HTR-8/SVneo (cell line): ENCODE measurements around the gene APOLD1.
"Not testable (repeated sequence)": the region's sequence is repeated elsewhere in the genome, so short reads cannot be mapped to it uniquely, and the experiment has no call there.

Experiments
- DNase-seq: peaks from one replicate; pipeline ENCODE4 v3.0.0; 2011; ENCODE audit warnings: low spot score, mixed read lengths; ENCODE audit not compliant: insufficient read length
- FAIRE-seq: peaks from 2 replicates; lab custom pipeline; 2011; peaks lifted over from hg19 to GRCh38; lab: Jason Lieb, UNC

APOLD1 gene, protein sequence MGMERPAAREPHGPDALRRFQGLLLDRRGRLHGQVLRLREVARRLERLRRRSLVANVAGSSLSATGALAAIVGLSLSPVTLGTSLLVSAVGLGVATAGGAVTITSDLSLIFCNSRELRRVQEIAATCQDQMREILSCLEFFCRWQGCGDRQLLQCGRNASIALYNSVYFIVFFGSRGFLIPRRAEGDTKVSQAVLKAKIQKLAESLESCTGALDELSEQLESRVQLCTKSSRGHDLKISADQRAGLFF

DNA sequence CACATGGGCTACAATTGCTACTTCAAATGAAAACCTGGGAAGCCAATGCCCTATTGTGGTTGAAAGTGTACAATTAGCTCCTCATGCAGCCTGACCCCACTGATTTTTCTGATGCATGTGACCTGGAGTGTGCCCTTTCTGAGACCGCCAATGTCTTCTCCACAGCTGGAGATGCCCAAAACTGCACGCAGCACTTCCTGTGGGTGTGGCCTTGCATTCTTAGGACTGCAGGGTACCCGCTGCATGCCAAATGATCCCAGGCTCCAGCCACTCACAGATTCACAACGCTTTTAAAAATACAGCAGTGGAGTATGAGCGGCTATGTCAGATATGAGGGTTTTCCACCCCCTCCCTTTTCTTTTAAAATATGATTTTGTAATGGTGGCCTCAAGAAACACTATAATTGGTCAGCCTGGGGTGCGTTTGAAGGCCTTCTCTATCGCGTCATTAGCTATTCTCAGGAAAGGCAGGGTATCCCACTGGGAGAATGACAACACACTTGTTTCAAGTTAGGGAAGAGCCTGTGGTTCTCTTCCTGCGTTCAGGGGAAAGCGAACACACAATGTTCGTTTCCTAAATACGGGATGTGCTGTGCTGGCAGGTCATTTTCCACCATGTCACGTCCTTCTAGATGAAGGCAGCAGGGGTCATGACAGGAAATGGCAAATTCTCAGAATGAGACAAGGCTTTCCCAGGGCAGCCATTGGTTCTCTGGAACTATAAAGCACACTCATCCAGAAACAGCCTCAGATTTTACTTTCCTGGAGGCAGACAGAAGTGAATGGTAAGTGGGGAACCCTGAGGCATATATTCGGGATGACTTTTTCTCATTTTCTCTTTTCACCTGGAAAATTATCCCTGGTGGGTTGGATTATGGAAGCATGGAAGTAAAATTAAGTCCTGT lies at the start of gene APOLD1:
TSS of gene APOLD1 (plus strand) at position 749 of the 904 bp plus-strand sequence. CDS start at position 782, 33 bp downstream.
- DNase-seq (no peak), FAIRE-seq (no peak)

DNA sequence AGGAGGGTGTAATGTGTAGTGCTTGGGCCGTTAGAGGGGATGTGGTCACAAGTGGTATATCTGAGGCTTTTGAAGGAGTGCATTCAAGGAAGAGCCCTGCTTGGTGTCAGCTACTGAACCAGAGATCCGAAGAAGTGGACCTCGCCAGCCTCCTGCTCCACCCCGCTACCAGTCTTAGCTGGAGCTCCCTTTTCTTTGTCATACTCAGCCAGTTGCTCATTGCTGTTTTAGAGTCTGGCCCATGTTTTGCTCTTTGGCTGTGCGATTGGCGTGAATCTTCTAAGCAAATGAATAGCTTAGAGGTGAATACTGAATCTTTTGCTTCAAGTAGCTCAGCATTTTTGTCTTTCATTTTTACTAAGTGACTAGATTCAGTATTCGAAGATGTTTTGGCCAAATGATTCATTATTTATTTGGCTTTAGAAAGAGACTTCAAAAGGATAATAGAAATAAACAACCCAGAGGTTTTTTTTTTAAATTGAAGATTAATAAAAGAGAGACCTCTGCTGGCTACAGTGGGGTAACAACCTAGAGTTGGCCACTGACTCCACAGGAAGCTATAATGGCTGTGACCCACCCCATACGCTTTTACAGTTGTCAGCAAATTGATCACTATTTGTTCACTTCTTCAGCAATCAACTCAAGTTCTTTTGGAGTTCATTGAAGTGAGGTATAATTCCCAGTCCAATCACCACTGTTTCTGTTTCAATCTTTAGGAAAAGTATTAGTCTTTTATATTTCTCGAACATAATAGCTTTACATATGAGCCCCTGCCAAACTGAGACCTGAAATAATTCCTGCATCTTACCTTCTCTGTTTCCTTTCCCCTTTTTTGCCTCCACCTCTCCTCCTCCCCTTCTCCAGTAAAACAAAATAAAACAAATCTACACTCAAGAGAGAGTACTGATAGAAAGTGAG lies 48.4 kb upstream of the APOLD1 start:
- DNase-seq: no peak
- no peak for FAIRE-seq

DNA sequence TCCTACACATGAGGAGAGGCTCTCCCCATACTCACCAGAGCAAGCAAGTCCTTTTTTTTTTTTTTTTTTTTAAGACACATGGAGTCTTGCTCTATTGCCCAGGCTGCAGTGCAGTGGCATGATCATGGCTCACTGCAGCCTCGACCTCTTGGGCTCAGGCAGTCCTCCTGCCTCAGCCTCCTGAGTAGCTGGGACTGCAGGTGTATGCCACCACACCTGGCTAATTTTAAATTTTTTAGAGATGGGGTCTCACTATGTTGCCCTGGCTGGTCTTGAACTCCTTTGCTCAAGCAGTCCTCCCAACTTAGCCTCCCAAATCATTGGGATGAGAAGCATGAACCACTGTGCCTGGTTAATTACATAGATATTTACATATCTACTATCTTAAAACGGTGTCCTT lies 47.3 kb upstream of the APOLD1 start:
- not testable (repeated sequence) for DNase-seq, FAIRE-seq

DNA sequence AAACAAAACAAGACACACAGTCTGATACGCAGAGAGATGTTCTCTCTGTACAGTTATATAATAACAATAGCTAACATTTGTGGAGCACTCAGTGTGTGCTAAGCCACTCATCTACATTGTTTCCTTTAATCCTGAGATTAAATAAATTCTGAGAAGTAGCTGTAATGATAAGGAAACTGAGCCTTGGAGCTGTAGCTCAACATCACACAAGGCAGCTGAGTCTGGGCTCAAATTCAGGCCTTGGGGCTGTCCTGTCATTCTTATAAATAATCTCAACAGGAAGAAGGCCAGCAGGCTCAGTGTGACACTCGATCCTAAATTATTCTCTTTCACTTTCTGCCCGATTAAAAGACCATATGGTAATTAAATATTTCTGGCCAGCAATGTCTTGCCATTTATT lies 43.8 kb upstream of the APOLD1 start:
- DNase-seq: no peak
- FAIRE-seq: no peak

DNA sequence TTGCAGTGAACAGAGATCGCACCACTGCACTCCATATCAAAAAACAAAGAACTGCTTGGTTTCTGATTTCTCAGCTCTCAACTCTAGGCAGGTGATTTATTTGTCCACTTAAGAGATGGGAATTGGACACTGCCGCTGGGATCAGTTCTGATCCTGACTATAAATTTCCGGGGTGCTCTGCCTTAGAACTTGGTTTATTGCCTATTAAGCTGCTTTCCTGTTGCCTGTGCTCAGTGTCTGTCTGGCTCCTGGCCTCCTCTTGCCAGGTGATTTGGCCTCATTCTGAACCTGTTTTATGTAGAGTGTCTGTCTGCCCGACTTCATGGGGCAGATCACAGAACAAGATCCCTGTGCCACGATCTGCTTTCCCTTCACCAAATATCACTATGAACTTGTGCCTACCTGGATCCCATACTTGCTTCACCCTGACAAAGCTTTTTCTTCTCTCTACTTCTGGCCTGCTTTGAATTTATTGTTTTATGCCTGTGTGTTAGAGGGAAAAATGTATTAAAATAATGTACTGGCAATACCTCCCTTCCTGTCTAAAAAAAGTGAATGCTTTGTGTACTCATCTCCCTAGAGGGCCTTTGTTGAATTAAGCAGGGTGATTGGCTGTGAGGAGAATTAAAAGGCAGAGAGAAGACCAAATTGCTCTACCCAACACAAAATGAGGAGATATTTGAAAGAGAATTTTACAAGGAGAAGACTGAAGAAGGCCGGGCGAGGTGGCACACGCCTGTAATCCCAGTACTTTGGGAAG lies 40.7 kb upstream of the APOLD1 start:
- FAIRE-seq: no peak
- DNase-seq: no peak

DNA sequence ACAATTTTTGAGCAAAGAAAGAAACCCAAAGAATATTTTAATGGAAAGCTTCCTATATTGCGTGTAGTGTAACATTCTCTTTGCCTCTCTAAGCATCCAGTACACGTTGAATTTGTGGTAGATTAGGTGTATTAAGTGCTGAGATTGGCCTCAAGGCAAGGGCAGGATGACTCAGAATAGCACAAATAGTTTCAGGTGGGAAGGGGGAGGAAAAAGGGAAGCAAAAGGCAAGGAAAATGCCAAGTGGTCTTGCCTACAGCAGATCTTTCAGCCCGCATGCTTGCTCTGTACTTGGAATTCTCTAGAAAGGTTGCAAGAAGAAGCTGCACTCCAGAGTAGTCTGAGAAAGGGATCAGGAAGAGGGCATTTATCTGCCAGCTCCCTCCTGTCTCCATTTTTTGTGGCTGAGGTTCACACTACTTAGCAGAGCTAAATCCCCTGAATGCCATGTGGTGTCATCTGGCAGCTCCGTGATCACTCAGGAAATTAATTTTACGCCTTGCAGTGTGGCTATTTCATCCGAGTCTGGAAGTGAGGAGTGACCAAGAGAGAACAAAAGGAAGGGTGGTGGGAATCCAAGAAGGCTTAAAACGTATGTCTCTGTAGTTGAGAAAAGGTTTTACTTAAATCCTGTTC lies 39.8 kb upstream of the APOLD1 start:
- FAIRE-seq (no peak), DNase-seq (no peak)

DNA sequence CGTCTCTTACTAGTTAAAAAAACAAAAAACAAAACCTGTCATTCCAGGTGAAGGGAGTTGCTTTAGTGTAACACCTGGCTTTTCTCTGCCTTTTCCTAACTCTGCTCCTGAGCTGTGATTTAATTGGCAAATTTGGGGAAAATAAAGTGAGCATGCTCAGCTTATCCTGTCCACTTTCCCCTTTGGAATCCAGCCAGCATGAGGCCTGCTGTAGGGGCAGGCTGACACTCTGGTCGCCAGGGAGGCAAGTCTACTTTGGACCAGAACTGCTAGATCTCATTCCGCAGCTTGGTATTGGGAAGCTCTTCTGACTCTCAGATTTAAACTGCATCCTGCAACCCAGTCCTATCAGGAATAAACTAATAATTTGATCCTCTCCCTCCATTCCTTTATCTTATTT lies 38.2 kb upstream of the APOLD1 start:
- no peak for DNase-seq
- no peak for FAIRE-seq

DNA sequence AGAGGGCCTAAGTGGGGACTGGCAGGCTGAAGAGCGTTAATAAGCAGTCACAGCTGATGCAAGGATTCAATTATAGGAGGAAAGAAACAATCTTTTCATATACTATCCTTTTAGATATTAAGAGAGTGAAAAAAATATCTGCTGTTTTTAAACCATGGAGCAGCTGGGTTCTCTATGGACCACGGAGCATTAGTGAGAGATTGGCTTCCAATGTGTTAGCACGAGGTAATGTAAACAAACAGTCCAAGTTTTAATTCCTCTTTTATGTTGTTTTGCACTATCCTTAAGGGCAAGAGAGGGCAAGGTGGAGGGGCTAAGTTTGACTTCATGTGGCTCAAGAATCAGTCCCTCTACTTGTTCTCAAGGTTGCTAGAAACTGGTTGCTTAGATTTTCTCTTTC lies 37.4 kb upstream of the APOLD1 start:
- DNase-seq (no peak), FAIRE-seq (no peak)

DNA sequence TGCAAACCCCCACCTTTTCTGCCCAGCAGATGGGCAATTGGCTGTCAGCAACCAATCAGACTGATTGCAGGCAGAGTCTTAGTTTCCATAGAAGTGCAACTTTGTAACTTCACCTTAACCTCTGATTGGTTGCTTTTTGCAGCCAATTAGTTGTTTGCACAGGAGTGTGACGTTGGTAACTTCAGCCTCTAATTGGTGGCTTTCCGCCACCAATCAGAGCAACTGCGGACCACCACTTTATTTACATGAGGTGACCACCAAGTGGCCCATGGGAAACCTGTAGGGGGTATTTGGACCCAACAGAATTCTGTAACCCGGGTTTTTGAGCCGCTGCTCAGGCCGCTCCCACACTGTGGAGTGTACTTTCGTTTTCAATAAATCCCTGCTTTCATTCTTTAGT lies 36.0 kb upstream of the APOLD1 start:
- no peak for FAIRE-seq
- no peak for DNase-seq

DNA sequence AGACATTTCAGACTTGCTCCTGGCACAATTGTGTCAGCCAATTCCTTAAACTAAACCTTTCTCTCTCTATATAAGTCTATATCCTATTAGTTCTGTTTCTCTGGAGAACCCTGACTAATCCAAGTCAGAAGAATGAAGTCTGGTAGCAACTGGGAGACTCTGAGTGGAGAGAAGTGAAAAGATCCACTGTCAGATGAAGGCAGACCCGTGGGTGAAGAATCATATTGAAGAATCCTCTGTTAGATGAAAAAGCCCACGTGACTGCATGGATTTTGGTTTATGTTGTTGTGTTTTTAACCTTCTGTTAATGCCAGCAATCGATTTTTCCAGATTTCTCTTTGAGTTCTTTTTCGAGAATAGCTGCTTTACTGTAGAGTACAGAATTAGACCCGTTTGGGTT lies 29.5 kb upstream of the APOLD1 start:
- FAIRE-seq (no peak), DNase-seq (no peak)

DNA sequence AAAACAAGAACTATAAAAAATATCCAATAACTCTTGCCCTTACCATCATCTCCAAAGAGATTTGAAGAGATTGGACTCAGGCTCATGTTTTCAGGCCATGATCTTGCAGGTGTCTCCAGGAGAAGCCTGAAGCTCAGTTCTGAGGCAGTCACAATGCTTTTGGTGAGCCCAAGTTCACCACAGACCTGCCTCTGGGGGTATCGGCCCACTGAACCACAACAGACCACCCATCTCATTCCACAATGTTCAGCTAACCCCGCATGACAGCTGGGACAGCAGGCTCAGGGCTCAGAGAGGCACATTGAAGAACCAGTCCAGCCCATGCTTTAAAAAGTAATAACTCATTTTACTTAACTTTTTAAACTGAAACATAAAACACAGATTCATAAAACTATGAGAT lies 28.3 kb upstream of the APOLD1 start:
- FAIRE-seq (no peak), DNase-seq (no peak)

DNA sequence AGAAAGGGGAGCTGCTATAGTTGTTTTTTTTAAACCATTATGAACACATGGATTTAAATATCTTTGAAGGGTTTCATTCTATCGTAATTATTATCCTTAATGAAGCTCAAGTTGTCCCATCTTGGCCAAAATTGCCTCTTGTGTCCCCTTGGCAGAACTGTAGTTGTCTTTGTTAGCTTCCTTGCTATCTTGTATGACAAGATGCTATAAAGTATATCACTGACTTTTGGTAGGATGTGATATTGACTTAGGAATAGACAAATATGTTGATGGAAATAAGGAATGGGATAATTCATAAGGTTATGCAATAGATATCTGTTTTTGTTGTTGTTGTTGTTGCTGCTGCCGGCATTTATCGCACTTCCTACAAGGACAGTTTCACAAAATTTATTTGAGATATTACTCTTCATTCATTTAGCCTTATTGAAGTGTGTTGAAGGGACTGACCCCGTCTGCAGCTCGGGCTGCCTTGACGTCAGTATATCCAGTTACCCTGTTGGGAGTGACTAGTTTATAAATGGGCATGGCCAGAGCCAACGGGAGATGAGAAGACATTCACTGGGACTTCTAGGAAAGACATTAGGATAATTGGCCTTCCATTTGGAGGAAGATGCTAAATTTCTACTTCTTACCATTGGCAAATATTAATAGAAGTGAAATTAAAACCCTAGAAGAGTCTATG lies 26.1 kb upstream of the APOLD1 start:
- DNase-seq (no peak), FAIRE-seq (no peak)

DNA sequence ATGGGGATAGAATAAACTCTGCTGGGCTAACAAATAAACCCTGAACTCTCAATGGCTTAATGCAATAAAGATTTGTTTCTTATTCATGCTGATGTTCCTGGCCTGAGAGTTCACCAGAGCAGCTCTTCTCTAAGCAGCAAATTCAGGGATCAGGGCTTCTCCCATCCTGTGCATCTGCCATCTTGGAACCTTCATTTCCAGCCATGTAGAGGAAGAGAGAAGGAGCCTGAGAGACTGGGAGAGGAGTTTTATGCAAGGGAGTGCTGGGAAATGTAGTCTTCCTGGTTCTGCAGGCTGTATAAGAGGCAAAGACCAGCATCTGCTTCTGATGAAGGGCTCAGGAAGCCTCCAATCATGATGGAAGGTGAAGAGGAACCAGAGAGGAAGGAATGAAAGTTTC lies 20.6 kb upstream of the APOLD1 start:
- no peak for DNase-seq
- no peak for FAIRE-seq

DNA sequence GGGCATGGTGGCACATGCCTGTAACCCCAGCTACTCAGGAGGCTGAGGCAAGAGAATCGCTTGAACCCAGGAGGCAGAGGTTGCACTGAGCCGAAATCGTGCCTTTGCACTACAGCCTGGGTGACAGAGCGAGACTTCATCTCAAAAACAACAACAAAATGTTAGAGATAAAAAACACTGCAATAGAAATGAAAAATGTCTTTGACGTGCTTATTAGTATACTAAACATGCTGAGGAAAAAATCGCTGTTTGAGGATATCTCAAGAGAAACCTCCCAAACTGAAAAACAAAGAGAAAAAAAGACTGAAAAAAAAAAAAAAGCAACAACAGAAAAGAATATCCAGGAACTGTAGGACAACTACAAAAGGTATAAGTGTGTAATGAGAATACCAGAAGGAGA lies 15.2 kb upstream of the APOLD1 start:
- FAIRE-seq: no peak
- no peak for DNase-seq

DNA sequence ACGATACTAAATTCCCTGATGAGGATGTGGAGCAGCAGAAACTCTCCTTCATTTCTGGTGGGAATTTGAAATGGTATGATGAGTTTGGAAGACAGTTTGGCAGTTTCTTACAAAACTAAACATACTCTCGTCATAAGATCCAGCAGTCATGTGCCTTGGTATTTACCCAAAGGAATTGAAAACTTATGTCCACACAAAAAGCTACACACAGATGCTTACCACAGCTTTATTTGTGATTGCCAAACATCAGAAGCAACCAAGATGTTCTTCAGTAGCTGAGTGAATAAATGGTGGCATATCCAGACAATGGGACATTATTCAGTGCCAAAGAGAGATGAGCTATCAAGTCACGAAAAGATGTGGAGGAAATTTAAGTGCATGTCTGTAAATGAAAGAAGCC lies 10.7 kb upstream of the APOLD1 start:
- DNase-seq: no peak
- no peak for FAIRE-seq

DNA sequence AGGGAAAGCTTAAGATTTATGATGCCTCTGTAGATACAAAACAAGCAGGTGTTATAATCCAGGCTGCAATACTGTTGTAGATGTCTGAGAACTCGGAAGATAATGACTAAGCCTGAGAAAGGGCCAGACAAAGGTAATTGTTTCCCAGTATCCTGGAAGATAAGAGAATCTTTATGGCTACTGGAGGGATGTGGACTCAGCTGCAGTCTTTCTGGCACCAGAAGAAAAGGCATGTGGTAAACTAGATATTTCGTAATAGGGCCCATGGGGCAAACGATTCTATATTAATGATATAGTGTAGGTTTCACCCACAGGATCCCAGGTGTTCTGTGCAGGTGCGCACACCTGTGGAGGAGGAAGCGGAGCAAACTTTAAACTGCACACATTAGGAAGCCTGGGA lies 9.2 kb upstream of the APOLD1 start:
- DNase-seq (no peak), FAIRE-seq (no peak)

DNA sequence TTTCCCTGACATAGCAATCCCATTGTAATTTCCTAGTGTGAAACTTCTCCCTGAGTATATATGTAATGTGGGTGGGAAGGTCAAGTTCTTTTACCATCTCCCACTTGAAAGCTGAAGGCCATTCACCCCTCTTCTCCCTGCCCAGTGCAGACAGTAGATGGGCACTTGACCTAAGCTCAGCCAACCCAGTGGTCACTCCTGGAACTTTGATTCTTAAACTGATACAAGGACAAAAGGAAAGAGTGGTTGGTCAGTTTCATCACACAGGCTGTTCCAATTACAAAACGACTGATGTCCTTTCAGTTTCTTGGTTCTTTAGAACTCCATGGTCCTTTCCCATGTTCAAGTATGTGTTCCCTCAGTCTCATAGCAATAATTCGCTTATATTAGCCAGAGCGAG lies 8.4 kb upstream of the APOLD1 start:
- DNase-seq (no peak), FAIRE-seq (no peak)

DNA sequence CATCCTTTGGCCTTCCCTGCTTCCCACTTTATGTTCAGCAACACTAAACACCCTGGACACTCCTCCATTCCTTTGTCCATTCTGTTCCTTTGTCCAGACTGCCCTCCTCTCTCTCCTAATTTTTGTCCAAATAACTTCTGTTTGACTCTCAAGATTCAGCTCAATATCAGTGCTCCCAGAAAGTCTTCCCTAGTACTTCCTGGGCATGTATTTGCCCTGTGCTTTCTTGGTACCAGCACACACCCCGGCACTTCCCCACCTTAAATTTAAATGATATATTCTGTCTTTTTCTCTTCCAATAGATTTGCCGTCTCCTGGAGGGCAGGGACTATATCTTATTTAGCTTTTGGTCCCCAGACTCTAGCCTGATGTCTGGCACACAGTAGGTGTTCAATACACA lies 6.5 kb upstream of the APOLD1 start:
- DNase-seq: no peak
- FAIRE-seq: no peak

DNA sequence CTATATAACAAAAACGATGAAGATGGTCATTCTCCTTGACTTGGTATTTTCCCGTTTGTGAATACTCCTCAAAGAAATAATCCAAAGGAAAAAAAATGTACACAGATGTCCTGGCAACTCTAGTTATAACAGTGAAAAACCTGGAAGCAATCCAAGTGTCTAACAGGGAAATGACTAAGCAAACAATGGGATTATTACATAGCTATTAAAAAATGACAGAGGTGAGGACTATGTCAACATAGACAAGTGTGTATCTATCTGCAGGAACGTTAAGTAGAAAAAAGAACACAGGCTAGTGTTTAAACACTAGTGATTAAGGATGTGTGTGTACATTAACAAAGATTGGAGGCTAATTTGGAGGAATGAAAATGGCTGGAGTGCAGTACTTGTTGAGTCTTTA lies 5.9 kb upstream of the APOLD1 start:
- FAIRE-seq (no peak), DNase-seq (no peak)
